Tongue (tissue), 2 donors: ENCODE data around the gene MICALL2. TPM values are rescaled to one million over a fixed set of nuclear protein-coding genes. Genes with fewer than 3 reads are reported as not detected.

Source experiments
- DNase-seq: peaks from one replicate; pipeline ENCODE4 v3.0.0-alpha.2; 2015
- total RNA-seq: library from RNA; depleted of rRNA; stranded (reverse); fragments of >200 nt; gene quantifications from one replicate; pipeline ENCODE4 v1.2.3, GENCODE V29; 2014

MICALL2 gene
- total RNA-seq, 1 donor from 2014 or later, result 6.7 TPM

- no peak for DNase-seq
Observed at GRCh38 chr7:1433128-1433920, 25.9 kb downstream of the MICALL2 start.

GRCh38 chr7:1432411-1433082 lies 26.7 kb downstream of the MICALL2 start:
- DNase-seq, result peak; percentile 85

GRCh38 chr7:1431634-1432380 lies 27.5 kb downstream of the MICALL2 start:
- no peak for DNase-seq

GRCh38 chr7:1431226-1431625 lies 28.0 kb downstream of the MICALL2 start:
- no peak for DNase-seq

- no peak for DNase-seq
Observed at GRCh38 chr7:1430056-1430845, 29.0 kb downstream of the MICALL2 start.

- peak; percentile 45 for DNase-seq
Observed at GRCh38 chr7:1428941-1429501, 30.2 kb downstream of the MICALL2 start.

GRCh38 chr7:1427064-1427657 lies 32.1 kb downstream of the MICALL2 start:
- DNase-seq, result no peak

- DNase-seq, result no peak
Observed at GRCh38 chr7:1426474-1426873, 32.8 kb downstream of the MICALL2 start.

- DNase-seq, result no peak
Observed at GRCh38 chr7:1425292-1426136, 33.8 kb downstream of the MICALL2 start.

- no peak for DNase-seq
Observed at GRCh38 chr7:1424041-1424440, 35.2 kb downstream of the MICALL2 start.

GRCh38 chr7:1423264-1423811 lies 35.9 kb downstream of the MICALL2 start:
- no peak for DNase-seq

GRCh38 chr7:1422512-1423263 lies 36.6 kb downstream of the MICALL2 start:
- DNase-seq, result peak; percentile 76

GRCh38 chr7:1421946-1422345 lies 37.3 kb downstream of the MICALL2 start:
- DNase-seq, result no peak

- DNase-seq, result no peak
Observed at GRCh38 chr7:1421020-1421790, 38.1 kb downstream of the MICALL2 start.

- DNase-seq, result no peak
Observed at GRCh38 chr7:1419688-1420087, 39.6 kb downstream of the MICALL2 start.

GRCh38 chr7:1419310-1419634 lies 40.0 kb downstream of the MICALL2 start:
- DNase-seq, result no peak

- peak; percentile 27 for DNase-seq
Observed at GRCh38 chr7:1418505-1419309, 40.6 kb downstream of the MICALL2 start.
